GM19438 (cell line): Measurements from ENCODE around the gene SERPINB1.
A peak's percentile ranks its signal among the peaks of the same experiment; 100 is the strongest.

Source experiments
- ATAC-seq: cut with Tn5 transposase; IDR thresholded peaks from one replicate; pipeline ENCODE4 v1.9.1; 2021; ENCODE audit warnings: low read depth; ENCODE audit not compliant: unreplicated experiment

The SERPINB1 gene

DNA sequence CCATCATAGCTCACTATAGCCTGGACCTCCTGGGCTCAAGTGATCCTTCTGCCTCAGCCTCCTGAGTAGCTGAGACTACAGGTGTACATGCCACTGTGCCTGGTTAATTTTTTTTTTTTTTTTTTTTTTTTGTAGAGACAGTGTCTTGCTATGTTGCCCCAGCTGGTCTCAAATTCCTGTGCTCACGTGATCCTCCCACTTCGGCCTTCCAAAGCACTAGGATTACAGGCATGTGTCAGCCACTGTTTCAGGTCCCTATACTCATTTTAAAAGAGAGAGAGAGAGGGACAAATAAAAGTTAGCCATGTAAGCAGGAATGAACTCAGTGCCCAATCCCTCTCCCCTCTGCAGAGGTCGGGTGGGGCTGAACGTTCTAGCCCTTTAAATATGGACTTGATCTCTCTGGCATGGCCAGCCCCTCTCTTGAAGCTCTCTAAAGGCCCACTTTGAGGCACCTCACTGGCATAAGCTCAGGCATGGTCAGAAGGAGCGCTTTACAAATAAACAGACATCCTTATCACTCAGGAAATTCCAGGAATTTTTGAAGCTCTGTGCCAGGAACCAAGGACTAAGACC is 9.0 kb upstream of the SERPINB1 start:
- ATAC-seq: no peak

- peak; percentile 66 for ATAC-seq
These were observed 7.2 kb upstream of the SERPINB1 start for GRCh38 chr6:2848851-2849250.

DNA sequence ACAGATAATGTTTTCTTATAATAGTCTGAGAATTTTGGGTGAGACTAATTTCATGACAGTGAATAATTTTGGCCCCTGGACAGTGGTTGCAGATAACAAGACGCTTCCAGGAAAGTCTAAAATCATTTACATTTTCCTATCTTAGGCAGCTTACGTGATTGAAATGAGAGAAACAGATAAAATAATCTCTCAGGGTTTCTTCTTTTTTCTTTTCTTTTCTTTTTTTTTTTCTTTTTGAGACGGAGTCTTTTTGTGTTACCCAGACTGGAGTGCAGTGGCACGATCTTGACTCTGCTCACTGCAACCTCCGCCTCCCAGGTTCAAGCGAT is 4.2 kb upstream of the SERPINB1 start:
- no peak for ATAC-seq

DNA sequence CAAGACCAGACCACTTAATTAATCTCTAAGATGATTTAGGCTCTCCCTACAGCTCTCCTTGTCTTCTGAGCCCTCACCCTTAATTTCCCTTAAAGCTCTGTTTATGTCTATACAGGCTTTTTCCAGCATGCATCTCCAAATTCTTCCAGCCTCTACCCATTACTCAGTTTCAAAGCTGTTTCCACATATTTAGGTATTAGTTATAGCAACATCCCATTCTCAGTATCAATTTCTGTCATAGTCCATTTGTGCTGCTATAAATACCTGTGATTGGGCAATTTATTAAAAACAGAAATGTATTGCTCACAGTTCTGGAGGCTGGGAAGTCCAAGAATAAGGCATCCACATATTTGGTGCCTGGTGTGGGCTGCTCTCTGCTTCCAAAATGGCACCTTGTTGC is 2.3 kb upstream of the SERPINB1 start:
- no peak for ATAC-seq

- no peak for ATAC-seq
These were observed 1.6 kb upstream of the SERPINB1 start for GRCh38 chr6:2843138-2843740.

- ATAC-seq: no peak
These were observed 483 bp upstream of the SERPINB1 start for GRCh38 chr6:2842139-2842552.

- no peak for ATAC-seq
These were observed 958 bp downstream of the SERPINB1 start for GRCh38 chr6:2840749-2841061.

GRCh38 chr6:2839982-2840748 is 1.5 kb downstream of the SERPINB1 start:
- no peak for ATAC-seq

- no peak for ATAC-seq
These were observed 2.3 kb downstream of the SERPINB1 start for GRCh38 chr6:2839195-2839981.

- ATAC-seq: no peak
These were observed 3.4 kb downstream of the SERPINB1 start for GRCh38 chr6:2838251-2838650.

- ATAC-seq: no peak
These were observed 7.4 kb downstream of the SERPINB1 start for GRCh38 chr6:2834262-2834661.

DNA sequence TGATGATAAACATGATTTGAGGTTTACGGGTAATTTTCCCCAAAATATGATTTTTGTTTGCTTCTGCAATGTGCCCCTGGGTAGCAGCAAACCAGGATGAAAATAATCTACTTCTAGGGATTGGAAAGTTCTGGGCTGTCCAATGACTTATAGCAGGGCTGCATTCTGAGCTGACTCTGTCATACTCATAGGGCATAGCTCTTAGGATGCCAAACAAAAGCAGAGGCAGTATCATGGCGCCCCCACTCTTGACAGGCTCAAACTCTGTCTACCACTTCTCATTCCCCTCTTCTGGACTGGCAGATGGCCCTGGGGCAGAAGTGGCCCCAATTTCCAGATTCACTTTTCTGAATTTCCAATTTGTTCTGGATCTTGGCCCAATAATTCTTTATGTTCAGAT is 10.3 kb downstream of the SERPINB1 start:
- no peak for ATAC-seq

- ATAC-seq: no peak
These were observed 11.5 kb downstream of the SERPINB1 start for GRCh38 chr6:2830183-2830582.

GRCh38 chr6:2829253-2829652 is 12.4 kb downstream of the SERPINB1 start:
- no peak for ATAC-seq

- ATAC-seq: no peak
These were observed 13.0 kb downstream of the SERPINB1 start for GRCh38 chr6:2828629-2829028.

DNA sequence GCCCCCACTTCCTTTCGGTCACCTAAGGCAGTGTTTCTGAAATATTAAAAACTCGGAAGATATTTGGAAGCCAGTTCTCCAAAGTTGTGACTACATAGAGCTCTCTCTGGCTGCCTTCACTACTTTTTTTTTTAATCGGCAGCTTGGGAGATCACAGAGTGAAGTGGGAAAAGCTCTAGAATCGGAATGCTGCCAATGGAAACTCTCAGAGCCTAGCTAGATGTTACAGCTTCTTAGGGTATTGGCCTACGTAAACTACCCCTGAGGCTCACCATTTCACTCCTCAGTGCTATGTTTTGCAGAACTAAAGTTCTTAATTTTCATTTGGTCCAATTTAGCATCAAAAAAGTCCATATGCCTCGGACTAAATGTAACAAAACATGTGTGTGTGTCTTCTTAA is 14.5 kb downstream of the SERPINB1 start:
- no peak for ATAC-seq

DNA sequence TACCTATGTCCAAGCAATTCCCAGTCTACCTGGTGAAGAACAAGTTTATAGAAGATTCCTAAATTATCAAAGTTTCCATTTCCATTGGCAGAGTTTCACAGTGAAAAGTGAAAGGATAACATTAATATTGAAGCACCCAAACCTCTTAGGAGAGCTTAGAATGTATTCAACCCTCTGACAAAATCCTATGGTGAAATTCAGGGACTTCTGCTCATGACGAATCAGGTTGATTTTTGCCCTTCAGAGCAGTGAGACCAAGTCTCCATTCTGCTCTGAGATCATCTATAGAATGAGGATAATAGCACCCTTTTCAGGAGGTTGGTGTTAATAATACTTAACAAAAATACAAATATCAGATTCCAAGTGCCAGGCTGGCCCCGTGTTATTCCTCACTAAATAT is 15.5 kb downstream of the SERPINB1 start:
- ATAC-seq: no peak

DNA sequence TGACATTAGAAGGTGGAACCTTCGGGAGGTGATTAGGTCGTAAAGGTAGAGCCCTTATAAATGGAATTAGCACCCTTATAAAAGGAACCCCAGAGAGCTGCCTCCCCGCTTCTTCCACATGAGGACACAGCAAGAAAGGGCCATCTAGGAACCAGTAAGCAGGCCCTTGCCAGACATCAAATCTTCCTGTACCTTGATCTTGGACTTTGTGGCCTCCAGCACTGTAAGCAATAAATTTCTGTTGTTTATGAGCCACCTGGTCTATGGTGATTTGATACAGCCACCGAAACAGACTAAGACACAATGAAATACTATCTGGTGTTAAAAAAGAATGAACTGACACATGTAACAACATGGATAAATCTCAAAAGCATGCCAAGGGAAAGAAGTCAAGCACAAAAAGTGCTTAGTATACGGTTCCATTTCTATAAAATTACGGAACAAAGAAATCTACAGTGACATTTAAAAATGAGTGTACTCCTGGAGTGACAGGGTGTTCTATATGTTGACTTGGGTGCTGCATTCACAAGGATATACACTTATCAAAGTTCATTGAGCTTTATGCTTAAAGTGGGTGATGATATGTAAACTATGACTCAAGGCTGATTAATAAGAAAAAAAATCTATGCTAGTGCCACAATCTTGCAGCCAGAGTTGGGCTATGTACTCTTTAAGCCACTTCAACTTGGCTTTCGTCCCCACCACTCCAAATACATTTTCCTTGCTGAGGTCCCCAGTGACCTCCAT is 18.4 kb downstream of the SERPINB1 start:
- no peak for ATAC-seq

GRCh38 chr6:2821554-2821953 is 20.1 kb downstream of the SERPINB1 start:
- no peak for ATAC-seq

DNA sequence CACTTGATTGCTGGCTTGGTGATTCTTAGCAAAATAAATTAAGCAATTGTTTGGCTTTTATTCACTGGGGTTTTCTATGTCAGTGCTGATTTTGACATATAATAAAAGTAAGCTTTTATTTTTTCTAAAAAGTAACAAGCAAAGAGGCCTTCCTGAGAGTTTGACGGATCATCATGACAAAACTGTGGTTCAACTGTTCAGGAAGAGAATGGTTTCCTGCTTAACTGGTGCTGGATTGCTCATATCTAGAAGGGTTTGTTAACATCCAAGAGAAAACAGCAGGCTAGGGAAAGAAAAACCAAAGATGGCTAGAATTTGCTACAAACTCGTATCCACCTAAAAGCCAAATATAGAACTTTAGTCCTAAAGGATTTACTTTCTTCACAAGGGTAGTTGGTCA is 21.2 kb downstream of the SERPINB1 start:
- no peak for ATAC-seq

- ATAC-seq: no peak
These were observed 21.7 kb downstream of the SERPINB1 start for GRCh38 chr6:2819978-2820377.
